HG02981 (cell line): ENCODE results near the gene LRMDA.
"Not testable (repeated sequence)": the region's sequence is repeated elsewhere in the genome, so short reads cannot be mapped to it uniquely, and the experiment has no call there.

Experiments used
- ATAC-seq: cut with Tn5 transposase; IDR thresholded peaks from one replicate; pipeline ENCODE4 v1.9.1; 2021; ENCODE audit warnings: mild to moderate bottlenecking, moderate library complexity; ENCODE audit not compliant: unreplicated experiment

The LRMDA gene

GRCh38 chr10:75726522-75727483 is 295.4 kb downstream of the LRMDA start:
- ATAC-seq: no peak

- no peak for ATAC-seq
Observed at GRCh38 chr10:75730847-75731246, 299.4 kb downstream of the LRMDA start.

GRCh38 chr10:75733135-75733890 is 301.9 kb downstream of the LRMDA start:
- no peak for ATAC-seq

GRCh38 chr10:75736151-75736640 is 304.8 kb downstream of the LRMDA start:
- ATAC-seq: no peak

GRCh38 chr10:75736889-75737579 is 305.6 kb downstream of the LRMDA start:
- ATAC-seq: no peak

GRCh38 chr10:75737580-75737949 is 306.1 kb downstream of the LRMDA start:
- no peak for ATAC-seq

- no peak for ATAC-seq
Observed at GRCh38 chr10:75738924-75739323, 307.5 kb downstream of the LRMDA start.

- no peak for ATAC-seq
Observed at GRCh38 chr10:75739414-75740143, 308.2 kb downstream of the LRMDA start.

- ATAC-seq: no peak
Observed at GRCh38 chr10:75740541-75740940, 309.1 kb downstream of the LRMDA start.

GRCh38 chr10:75742355-75742754 is 310.9 kb downstream of the LRMDA start:
- ATAC-seq: no peak

GRCh38 chr10:75743291-75743778 is 311.9 kb downstream of the LRMDA start:
- ATAC-seq: no peak

GRCh38 chr10:75744261-75744660 is 312.8 kb downstream of the LRMDA start:
- no peak for ATAC-seq

GRCh38 chr10:75746356-75746755 is 314.9 kb downstream of the LRMDA start:
- ATAC-seq: no peak

- ATAC-seq: not testable (repeated sequence)
Observed at GRCh38 chr10:75750093-75750875, 318.9 kb downstream of the LRMDA start.

- no peak for ATAC-seq
Observed at GRCh38 chr10:75751232-75751631, 319.8 kb downstream of the LRMDA start.

GRCh38 chr10:75753621-75754020 is 322.2 kb downstream of the LRMDA start:
- no peak for ATAC-seq

GRCh38 chr10:75754096-75754831 is 322.8 kb downstream of the LRMDA start:
- no peak for ATAC-seq

- ATAC-seq: no peak
Observed at GRCh38 chr10:75755528-75755927, 324.1 kb downstream of the LRMDA start.

- ATAC-seq: no peak
Observed at GRCh38 chr10:75761289-75761688, 329.9 kb downstream of the LRMDA start.
